ENCODE results near the gene SLC6A1. TPM values are rescaled to one million over a fixed set of nuclear protein-coding genes. Genes with fewer than 3 reads are reported as not detected.

SLC6A1 gene
- total RNA-seq, 4 donors from 2014 or later: 3.9 to 7.3 (median 5.4) TPM

DNA sequence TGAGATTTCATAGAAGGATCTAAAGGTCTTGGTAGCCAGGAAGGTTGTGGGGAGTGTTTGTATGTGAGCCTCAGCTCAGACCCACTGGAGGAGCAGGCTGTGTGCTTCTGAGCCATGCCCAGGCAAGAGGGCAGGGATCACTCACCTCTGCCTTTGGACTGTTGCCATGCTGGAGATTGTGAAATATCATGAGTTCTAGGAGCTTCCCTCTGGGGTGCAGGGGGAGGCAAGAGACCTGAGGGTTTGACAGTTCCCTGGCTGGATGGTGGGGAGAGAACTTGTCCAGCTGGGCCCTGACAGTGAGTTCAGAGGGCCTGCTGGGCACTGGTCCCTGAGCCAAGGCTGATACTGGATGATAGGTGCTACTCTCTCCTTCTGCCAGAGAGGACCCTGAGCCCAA, 6.0 kb downstream of the SLC6A1 start:
- TF ChIP-seq, protein P1, sequence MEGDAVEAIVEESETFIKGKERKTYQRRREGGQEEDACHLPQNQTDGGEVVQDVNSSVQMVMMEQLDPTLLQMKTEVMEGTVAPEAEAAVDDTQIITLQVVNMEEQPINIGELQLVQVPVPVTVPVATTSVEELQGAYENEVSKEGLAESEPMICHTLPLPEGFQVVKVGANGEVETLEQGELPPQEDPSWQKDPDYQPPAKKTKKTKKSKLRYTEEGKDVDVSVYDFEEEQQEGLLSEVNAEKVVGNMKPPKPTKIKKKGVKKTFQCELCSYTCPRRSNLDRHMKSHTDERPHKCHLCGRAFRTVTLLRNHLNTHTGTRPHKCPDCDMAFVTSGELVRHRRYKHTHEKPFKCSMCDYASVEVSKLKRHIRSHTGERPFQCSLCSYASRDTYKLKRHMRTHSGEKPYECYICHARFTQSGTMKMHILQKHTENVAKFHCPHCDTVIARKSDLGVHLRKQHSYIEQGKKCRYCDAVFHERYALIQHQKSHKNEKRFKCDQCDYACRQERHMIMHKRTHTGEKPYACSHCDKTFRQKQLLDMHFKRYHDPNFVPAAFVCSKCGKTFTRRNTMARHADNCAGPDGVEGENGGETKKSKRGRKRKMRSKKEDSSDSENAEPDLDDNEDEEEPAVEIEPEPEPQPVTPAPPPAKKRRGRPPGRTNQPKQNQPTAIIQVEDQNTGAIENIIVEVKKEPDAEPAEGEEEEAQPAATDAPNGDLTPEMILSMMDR (IDR thresholded peaks at IDR 0.05): no peak
- TF ChIP-seq EP300 (IDR thresholded peaks at IDR 0.05) (no peak), POLR2A (IDR thresholded peaks at IDR 0.05) (no peak)
- Histone ChIP-seq H3K4me1 (peaks cover 0 to 18% (median 0%) of the 10 kb centered on the region in 4 donors), H3K27ac (no peak overlapping the region), H3K27me3 (peaks cover 0 to 28% of the 10 kb centered on the region in 2 donors), H3K36me3 (no peaks in the 10 kb centered on the region), H3K9me3 (no peaks in the 10 kb centered on the region), H3K4me3 (no peak overlapping the region)
- DNase-seq (ENCODE audit: low spot score in 2 of 2): peak in 1 of 2 donors; percentile 20

DNA sequence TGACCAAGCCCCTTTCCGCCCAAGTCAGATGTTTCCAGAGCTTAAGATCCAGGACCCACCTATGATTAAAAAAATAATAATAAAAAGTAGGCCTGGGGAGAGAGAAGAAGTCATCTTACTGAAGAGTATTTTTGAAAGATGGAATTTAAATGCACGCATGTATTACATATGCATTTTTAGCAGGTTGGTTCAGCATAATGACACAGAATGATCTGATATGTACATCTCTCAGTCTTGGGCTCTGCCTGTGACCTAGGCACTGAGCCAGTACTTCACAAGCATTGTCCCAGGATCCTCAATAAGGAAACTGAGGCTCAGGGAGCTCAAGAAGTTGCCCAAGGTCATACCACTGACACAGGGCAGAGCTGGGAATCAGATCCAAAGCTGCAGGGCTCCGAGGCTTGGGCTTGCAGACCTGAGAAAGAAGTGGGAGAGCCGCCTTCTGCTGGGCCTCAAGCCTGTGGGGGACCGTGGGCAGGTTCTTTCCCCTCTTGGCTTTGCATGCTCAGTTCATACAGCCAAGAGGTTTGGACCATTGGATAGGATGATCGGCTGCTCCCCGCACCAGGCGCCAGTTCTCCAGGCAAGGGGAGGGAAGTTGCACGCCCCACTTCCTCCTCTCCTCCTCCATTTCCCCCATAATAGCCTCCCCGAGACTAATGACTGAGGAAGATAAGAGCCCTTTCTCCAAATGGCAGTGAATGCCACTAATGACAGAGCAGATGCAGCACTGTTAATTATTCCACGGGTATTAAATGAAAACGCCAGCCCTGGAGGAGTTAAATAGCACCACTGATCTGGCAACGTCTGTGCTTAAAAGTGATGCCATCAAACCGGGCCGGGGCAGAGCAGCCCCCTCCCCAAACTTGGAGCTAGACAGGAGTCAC, 6.9 kb downstream of the SLC6A1 start:
- H3K27me3 ChIP-seq: peaks cover 0 to 19% of the 10 kb centered on the region in 2 donors

DNA sequence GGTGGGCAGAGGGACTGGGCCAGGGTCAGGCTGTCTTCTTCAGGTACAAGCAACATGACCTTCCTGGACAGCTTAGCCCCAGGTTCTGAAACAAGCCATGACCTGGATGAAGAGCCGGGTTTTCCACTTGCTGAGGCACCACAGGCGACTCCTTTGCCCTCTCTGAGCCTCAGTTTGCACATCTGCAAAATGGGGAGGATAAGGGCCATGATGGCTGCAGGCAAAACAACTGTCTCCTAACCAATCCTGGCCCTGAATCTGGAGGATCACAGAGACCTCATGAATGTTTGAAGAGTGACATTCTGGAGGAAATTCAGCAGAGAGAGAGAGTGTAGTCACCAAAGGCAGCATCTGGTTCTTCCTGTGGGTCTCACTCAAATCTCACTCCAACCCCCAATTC, 8.0 kb downstream of the SLC6A1 start:
- Histone ChIP-seq H3K36me3 (no peaks in the 10 kb centered on the region), H3K4me1 (peaks cover 0 to 20% (median 0%) of the 10 kb centered on the region in 4 donors), H3K27ac (no peak overlapping the region), H3K9me3 (no peaks in the 10 kb centered on the region), H3K27me3 (peaks cover 0 to 8% of the 10 kb centered on the region in 2 donors), H3K4me3 (no peak overlapping the region)
- TF ChIP-seq, protein P1 (IDR thresholded peaks at IDR 0.05): no peak
- WGBS, 2 donors: 44 to 76% methylated on average over 2 of the region's 2 CpGs
- no peak for DNase-seq (ENCODE audit: low spot score in 2 of 2)

More for the DNA sequence above, 6.9 kb downstream of the SLC6A1 start:
- Histone ChIP-seq H3K4me3 (no peak overlapping the region), H3K36me3 (no peaks in the 10 kb centered on the region), H3K27ac (no peak overlapping the region), H3K4me1 (peaks cover 0 to 20% (median 0%) of the 10 kb centered on the region in 4 donors), H3K9me3 (no peaks in the 10 kb centered on the region)
- TF ChIP-seq, protein P1 (IDR thresholded peaks at IDR 0.05): no peak
- DNase-seq (ENCODE audit: low spot score in 2 of 2): no peak
- WGBS, 2 donors: 58 to 61% methylated on average over 15 of the region's 15 CpGs

DNA sequence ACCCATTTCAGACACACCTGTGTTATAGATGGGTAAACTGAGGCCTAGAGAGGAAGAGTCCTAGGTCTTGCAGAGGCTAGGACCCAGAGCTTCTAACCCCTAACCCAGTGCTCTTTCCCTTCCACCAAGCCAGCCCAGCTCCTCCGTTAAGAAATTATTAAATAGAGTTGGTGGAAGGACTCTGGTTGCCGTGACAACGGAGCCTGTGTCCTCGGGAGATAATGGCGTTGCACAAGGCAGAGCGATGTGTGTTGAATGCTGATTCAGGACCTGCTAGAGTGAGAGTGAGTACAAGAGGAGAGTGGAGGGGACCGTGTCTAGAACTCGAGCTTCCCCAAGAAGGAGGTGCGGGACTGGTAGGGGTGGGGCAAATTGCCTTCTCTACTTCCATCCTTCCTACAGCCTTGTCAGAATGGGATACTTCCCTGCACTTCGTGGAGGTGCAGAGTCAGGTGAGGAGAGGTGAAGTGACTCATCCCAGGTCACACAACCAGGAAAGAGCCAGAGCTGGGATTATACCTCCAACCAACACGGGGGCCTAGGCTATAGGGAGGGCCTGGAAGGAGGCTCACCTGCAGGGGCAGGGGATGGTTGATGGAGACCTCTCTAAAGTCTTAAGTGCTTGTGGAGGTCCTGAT, 8.6 kb downstream of the SLC6A1 start:
- Histone ChIP-seq H3K36me3 (no peaks in the 10 kb centered on the region), H3K4me3 (no peak overlapping the region), H3K27me3 (peaks cover 0 to 7% of the 10 kb centered on the region in 2 donors), H3K9me3 (no peaks in the 10 kb centered on the region), H3K4me1 (peaks cover 0 to 20% (median 0%) of the 10 kb centered on the region in 4 donors), H3K27ac (no peak overlapping the region)
- 53 to 60% methylated on average over 11 of the region's 11 CpGs for WGBS, 2 donors
- no peak for TF ChIP-seq EP300 (IDR thresholded peaks at IDR 0.05)
- TF ChIP-seq, protein P1 (IDR thresholded peaks at IDR 0.05): no peak
- TF ChIP-seq POLR2A (IDR thresholded peaks at IDR 0.05): no peak
- no peak for DNase-seq (ENCODE audit: low spot score in 2 of 2)

DNA sequence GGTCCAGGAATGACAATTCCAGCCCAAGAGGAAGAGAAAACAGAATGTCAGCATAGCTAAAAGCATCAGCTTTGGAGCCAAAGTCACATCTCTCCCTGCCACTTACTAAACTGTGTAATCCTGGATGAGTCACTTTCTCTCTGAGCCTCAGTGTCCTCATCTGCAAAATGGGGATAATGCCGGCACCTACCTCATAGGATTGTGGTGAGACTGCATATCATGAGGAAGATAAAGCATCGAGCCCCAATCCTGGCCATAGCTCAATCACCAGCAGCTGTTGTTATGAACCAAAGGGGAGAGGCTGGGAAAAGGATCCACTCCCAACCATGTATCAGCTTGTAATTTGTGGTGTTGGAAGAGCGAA, 9.1 kb downstream of the SLC6A1 start:
- no peak for TF ChIP-seq EP300 (IDR thresholded peaks at IDR 0.05)
- TF ChIP-seq POLR2A (IDR thresholded peaks at IDR 0.05): no peak
- H3K4me3 ChIP-seq: no peak overlapping the region
- WGBS, 2 donors: 74 to 75% methylated on average over 3 of the region's 3 CpGs
- no peak for DNase-seq (ENCODE audit: low spot score in 2 of 2)
- no peaks in the 10 kb centered on the region for H3K9me3 ChIP-seq
- H3K4me1 ChIP-seq: peaks cover 0 to 20% (median 0%) of the 10 kb centered on the region in 4 donors
- H3K36me3 ChIP-seq: no peaks in the 10 kb centered on the region
- H3K27me3 ChIP-seq: peaks cover 0 to 7% of the 10 kb centered on the region in 2 donors
- no peak overlapping the region for H3K27ac ChIP-seq
